ENCODE measurements around the gene CIP2A. TPM values are rescaled to one million over a fixed set of nuclear protein-coding genes. Genes with fewer than 3 reads are reported as not detected.

CIP2A gene
- total and polyA plus RNA-seq, 2 of the 8 experiments (the other 6 are each of a cell fraction or from before 2014, with no cell fraction given): 11.9 to 38.0 TPM

DNA sequence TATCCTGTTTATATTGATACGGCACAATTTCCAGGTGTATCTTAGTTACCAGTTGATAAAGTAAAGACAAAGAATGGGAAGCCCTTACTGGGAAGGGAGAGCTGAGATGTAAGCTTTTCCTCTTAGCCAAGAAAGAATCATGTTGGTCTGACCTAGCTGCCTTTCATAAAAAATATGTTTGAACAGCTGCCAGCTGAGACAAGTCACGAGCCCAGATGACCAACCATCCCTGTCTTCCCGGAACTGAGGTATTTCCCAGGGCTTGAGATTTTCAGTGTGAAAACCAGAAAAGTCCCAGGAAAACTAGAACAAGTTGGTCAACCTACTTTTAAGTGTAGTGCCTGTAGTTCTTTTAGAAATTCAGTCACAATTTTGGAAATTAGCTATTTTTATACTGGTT is 75.3 kb downstream of the CIP2A start:
- no peak overlapping the region for H2BK15ac ChIP-seq (ENCODE audit: low read length)
- no peaks in the 10 kb centered on the region for H3K4me1 ChIP-seq (replicated peaks in 1 of 4; ENCODE audit: control insufficient read depth in 3 of 4, insufficient read depth in 4 of 4, low read length in 3 of 4)
- H3K4me3 ChIP-seq (ENCODE audit: extremely low read depth in 1 of 4, insufficient read depth in 2 of 4, low read depth in 3 of 4, low read length in 4 of 4): no peak overlapping the region
- no peak overlapping the region for H3K56ac ChIP-seq (replicated peaks; ENCODE audit: insufficient read length, low read depth, low read length)
- H3K79me2 ChIP-seq (ENCODE audit: control insufficient read depth in 1 of 2, insufficient read depth in 2 of 2, low read length in 2 of 2): no peaks in the 10 kb centered on the region
- H3K9ac ChIP-seq (replicated peaks in 1 of 4; ENCODE audit: extremely low read depth in 1 of 4, low read depth in 3 of 4, low read length in 3 of 4): no peak overlapping the region
- no peak overlapping the region for H3K4me2 ChIP-seq (ENCODE audit: insufficient read depth in 1 of 2, low read depth in 2 of 2, low read length in 2 of 2)
- H4K91ac ChIP-seq (replicated peaks; ENCODE audit: insufficient read length, low read length): no peak overlapping the region
- no peaks in the 10 kb centered on the region for H3K36me3 ChIP-seq (ENCODE audit: control insufficient read depth in 2 of 4, insufficient read depth in 4 of 4, low read length in 3 of 4)
- no peaks in the 10 kb centered on the region for H3K23me2 ChIP-seq (ENCODE audit: low read depth, low read length)
- peaks cover 0 to 2% (median 0%) of the 10 kb centered on the region in 4 experiments; a peak in 1 of 7 replicates for H3K27me3 ChIP-seq (replicated peaks in 1 of 4; ENCODE audit: control insufficient read depth in 3 of 4, extremely low read depth in 1 of 4, insufficient read depth in 3 of 4, low read length in 3 of 4)
- no peak for FAIRE-seq
- 85% methylated on average over 3 of the region's 3 CpGs; no CpG with 5 or more reads in 1 of the 2 experiments for WGBS, 2 experiments (ENCODE audit: extremely low coverage in 1 of 2, insufficient coverage in 1 of 2, insufficient read length in 1 of 2, insufficient replicate concordance in 2 of 2, low coverage in 1 of 2, low lambda C conversion rate in 2 of 2, missing lambda C conversion rate in 1 of 2)
- H2BK5ac ChIP-seq (ENCODE audit: low read depth, low read length): no peak overlapping the region
- CTCF ChIA-PET (ENCODE audit: partially characterized antibody): interaction anchor here (1.0 to 3.5 kb wide), 5 partner anchors 8 to 38 kb away, joined by 3 to 17 read pairs (median 7); no protein-coding TSS in a partner anchor
- no peak overlapping the region for H3K27ac ChIP-seq (ENCODE audit: low read depth, low read length)
- no peak overlapping the region for H2BK120ac ChIP-seq (replicated peaks; ENCODE audit: low read depth, low read length)
- H3K79me1 ChIP-seq (ENCODE audit: low read depth, low read length): no peaks in the 10 kb centered on the region
- no peak overlapping the region for H3K18ac ChIP-seq (ENCODE audit: extremely low read depth, low read length)
- no peak overlapping the region for H3K23ac ChIP-seq (ENCODE audit: insufficient read length)
- no peak overlapping the region for H4K5ac ChIP-seq (ENCODE audit: insufficient read length, low read depth, low read length)
- H2BK12ac ChIP-seq (ENCODE audit: low read depth, low read length): no peak overlapping the region
- no peak overlapping the region for H2AK5ac ChIP-seq (ENCODE audit: low read depth, low read length)
- no peak overlapping the region for H3K14ac ChIP-seq (ENCODE audit: insufficient read length)
- H4K8ac ChIP-seq (ENCODE audit: extremely low read depth, insufficient read depth, low read length): no peak overlapping the region
- no peaks in the 10 kb centered on the region for H4K20me1 ChIP-seq (replicated peaks in 1 of 2; ENCODE audit: control insufficient read depth in 1 of 2, insufficient read depth in 2 of 2, low read length in 2 of 2)
- H3K4ac ChIP-seq (replicated peaks; ENCODE audit: insufficient read length, low read depth, low read length): no peak overlapping the region
- no peak overlapping the region for H2AFZ ChIP-seq (ENCODE audit: low read length)
- POLR2A ChIA-PET (ENCODE audit: partially characterized antibody): no interaction called here
- DNase-seq (ENCODE audit: low read depth in 1 of 2, low spot score in 2 of 2): no peak
- no peak overlapping the region for H2BK20ac ChIP-seq (ENCODE audit: low read length)
- no peaks in the 10 kb centered on the region for H3K9me3 ChIP-seq (ENCODE audit: insufficient read depth in 2 of 2, low read depth in 1 of 2, low read length in 1 of 2)
- TF ChIP-seq RBBP5 (IDR thresholded peaks at IDR 0.05; ENCODE audit: borderline replicate concordance, low read depth, low read length) (no peak), TCF12 (IDR thresholded peaks at IDR 0.05; ENCODE audit: low read depth, low read length) (no peak), SUZ12 (IDR thresholded peaks at IDR 0.05; ENCODE audit: low read length) (no peak), ZNF274 (IDR thresholded peaks at IDR 0.05; ENCODE audit: borderline replicate concordance, extremely low read depth, low read length) (no peak)
- TF ChIP-seq, protein P1, sequence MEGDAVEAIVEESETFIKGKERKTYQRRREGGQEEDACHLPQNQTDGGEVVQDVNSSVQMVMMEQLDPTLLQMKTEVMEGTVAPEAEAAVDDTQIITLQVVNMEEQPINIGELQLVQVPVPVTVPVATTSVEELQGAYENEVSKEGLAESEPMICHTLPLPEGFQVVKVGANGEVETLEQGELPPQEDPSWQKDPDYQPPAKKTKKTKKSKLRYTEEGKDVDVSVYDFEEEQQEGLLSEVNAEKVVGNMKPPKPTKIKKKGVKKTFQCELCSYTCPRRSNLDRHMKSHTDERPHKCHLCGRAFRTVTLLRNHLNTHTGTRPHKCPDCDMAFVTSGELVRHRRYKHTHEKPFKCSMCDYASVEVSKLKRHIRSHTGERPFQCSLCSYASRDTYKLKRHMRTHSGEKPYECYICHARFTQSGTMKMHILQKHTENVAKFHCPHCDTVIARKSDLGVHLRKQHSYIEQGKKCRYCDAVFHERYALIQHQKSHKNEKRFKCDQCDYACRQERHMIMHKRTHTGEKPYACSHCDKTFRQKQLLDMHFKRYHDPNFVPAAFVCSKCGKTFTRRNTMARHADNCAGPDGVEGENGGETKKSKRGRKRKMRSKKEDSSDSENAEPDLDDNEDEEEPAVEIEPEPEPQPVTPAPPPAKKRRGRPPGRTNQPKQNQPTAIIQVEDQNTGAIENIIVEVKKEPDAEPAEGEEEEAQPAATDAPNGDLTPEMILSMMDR (IDR thresholded peaks at IDR 0.05; ENCODE audit: control extremely low read depth in 1 of 3, insufficient read depth in 1 of 3, low read depth in 1 of 3, low read length in 3 of 3): no peak
